ENCODE data around the gene ZMYND11.

- TF ChIP-seq CTCF (IDR thresholded peaks at IDR 0.05) (no peak), POLR2A (IDR thresholded peaks at IDR 0.05) (no peak)
Measured at GRCh38 chr10:129810-130209, 5.4 kb upstream of the ZMYND11 start.
